ENCODE measurements around the gene BLVRA.

- TF ChIP-seq, protein P1, sequence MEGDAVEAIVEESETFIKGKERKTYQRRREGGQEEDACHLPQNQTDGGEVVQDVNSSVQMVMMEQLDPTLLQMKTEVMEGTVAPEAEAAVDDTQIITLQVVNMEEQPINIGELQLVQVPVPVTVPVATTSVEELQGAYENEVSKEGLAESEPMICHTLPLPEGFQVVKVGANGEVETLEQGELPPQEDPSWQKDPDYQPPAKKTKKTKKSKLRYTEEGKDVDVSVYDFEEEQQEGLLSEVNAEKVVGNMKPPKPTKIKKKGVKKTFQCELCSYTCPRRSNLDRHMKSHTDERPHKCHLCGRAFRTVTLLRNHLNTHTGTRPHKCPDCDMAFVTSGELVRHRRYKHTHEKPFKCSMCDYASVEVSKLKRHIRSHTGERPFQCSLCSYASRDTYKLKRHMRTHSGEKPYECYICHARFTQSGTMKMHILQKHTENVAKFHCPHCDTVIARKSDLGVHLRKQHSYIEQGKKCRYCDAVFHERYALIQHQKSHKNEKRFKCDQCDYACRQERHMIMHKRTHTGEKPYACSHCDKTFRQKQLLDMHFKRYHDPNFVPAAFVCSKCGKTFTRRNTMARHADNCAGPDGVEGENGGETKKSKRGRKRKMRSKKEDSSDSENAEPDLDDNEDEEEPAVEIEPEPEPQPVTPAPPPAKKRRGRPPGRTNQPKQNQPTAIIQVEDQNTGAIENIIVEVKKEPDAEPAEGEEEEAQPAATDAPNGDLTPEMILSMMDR (IDR thresholded peaks at IDR 0.05 in 8 of 11, conservative IDR thresholded peaks at IDR 0.05 in 3 of 11): no peak
- TF ChIP-seq POLR2AphosphoS5 (IDR thresholded peaks at IDR 0.05) (peak; percentile 72 to 83 (median 83)), POLR2A (IDR thresholded peaks at IDR 0.05) (no peak)
These were observed at the start of gene BLVRA for GRCh38 chr7:43758029-43758821.

Measured in spleen (tissue), 7 donors.